Suppressor macrophage treated with lipopolysaccharide for 4 hours (primary cell): ENCODE data around the gene NCK1.

Experiments used
- DNase-seq: peaks from one replicate; pipeline ENCODE4 v3.0.0-alpha.2; 2020

Gene NCK1

GRCh38 chr3:136910697-136911096, 48.7 kb downstream of the NCK1 start:
- DNase-seq = no peak

- no peak for DNase-seq
Observed at GRCh38 chr3:136913168-136913567, 51.2 kb downstream of the NCK1 start.

GRCh38 chr3:136914739-136915138, 52.7 kb downstream of the NCK1 start:
- DNase-seq = no peak

- no peak for DNase-seq
Observed at GRCh38 chr3:136916223-136916622, 54.2 kb downstream of the NCK1 start.

GRCh38 chr3:136919799-136920580, 58.0 kb downstream of the NCK1 start:
- DNase-seq = no peak

GRCh38 chr3:136920904-136921611, 59.0 kb downstream of the NCK1 start:
- no peak for DNase-seq

- DNase-seq = peak; percentile 53
Observed at GRCh38 chr3:136925425-136926190, 63.6 kb downstream of the NCK1 start.

GRCh38 chr3:136928240-136928639, 66.2 kb downstream of the NCK1 start:
- DNase-seq = no peak

GRCh38 chr3:136929977-136930670, 68.1 kb downstream of the NCK1 start:
- DNase-seq = peak; percentile 85

GRCh38 chr3:136931606-136932005, 69.6 kb downstream of the NCK1 start:
- peak; percentile 64 for DNase-seq

- peak; percentile 87 for DNase-seq
Observed at GRCh38 chr3:136932523-136932922, 70.5 kb downstream of the NCK1 start.

- DNase-seq = peak; percentile 37
Observed at GRCh38 chr3:136932978-136933772, 71.2 kb downstream of the NCK1 start.

- DNase-seq = no peak
Observed at GRCh38 chr3:136937175-136937574, 75.2 kb downstream of the NCK1 start.

GRCh38 chr3:136937851-136938250, 75.8 kb downstream of the NCK1 start:
- peak; percentile 66 for DNase-seq

- DNase-seq = peak; percentile 67
Observed at GRCh38 chr3:136938334-136938733, 76.3 kb downstream of the NCK1 start.

- DNase-seq = peak; percentile 64
Observed at GRCh38 chr3:136939489-136939888, 77.5 kb downstream of the NCK1 start.

GRCh38 chr3:136942803-136943202, 80.8 kb downstream of the NCK1 start:
- no peak for DNase-seq

- peak; percentile 17 for DNase-seq
Observed at GRCh38 chr3:136943436-136943835, 81.4 kb downstream of the NCK1 start.

GRCh38 chr3:136946978-136947377, 85.0 kb downstream of the NCK1 start:
- no peak for DNase-seq

GRCh38 chr3:136947477-136947876, 85.5 kb downstream of the NCK1 start:
- no peak for DNase-seq

GRCh38 chr3:136949146-136949545, 87.1 kb downstream of the NCK1 start:
- no peak for DNase-seq

- DNase-seq = no peak
Observed at GRCh38 chr3:136949708-136950107, 87.7 kb downstream of the NCK1 start.
